Stimulated activated CD8-positive, alpha-beta memory T cell treated with anti-CD3 and anti-CD28 coated beads, Interleukin-15, amount 100 ng/mL, for 4 hours (primary cell): ENCODE data around the gene MRAP.
"Not testable (repeated sequence)": the region's sequence is repeated elsewhere in the genome, so short reads cannot be mapped to it uniquely, and the experiment has no call there.

ENCODE experiments used
- DNase-seq, 2 donors: peaks; one replicate each; pipeline ENCODE4 v3.0.0-alpha.2; 2020; ENCODE audit warnings: low read depth in 2 of 2

The MRAP gene

DNA sequence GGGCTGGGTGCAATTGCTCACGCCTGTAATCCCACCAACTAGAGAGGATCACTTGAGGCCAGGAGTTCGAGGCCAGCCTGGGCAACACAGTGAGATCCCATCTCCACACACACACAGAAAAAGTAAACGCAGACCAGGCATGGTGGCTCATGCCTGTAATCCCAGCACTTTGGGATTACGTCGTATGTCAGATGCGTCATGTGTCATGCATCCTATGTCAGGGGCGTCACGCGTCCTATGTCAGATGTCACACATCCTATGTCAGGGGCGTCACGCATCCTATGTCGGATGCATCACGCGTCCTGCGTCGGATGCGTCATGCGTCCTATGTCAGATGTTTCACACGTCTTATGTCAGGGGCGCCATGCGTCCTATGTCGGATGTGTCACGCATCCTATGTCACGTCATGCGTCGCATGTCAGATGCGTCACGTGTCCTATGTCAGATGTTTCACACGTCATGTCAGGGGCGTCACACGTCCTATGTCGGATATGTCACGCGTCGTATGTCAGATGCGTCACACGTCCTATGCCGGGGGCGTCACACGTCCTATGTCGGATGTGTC, 1.5 kb downstream of the MRAP start:
- DNase-seq = no peak

DNA sequence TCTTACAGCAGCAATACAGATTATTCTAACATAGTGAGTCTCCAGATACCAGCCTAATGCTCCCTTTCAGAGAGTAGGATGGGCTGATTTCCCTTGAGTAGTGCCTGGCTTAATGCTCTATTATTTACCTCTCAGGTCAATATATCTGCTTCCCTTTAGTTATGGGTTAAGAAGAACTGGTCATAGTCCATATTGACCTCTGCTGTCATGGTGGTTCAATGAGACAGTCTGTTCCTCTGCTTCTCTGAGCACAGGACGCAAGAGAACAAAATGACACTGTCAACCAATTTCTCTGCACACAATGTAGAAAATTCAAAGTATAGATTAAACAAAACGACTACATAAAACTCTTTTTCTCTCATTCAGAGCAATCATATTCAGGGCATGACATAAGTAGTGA, 2.9 kb downstream of the MRAP start:
- no peak for DNase-seq

DNA sequence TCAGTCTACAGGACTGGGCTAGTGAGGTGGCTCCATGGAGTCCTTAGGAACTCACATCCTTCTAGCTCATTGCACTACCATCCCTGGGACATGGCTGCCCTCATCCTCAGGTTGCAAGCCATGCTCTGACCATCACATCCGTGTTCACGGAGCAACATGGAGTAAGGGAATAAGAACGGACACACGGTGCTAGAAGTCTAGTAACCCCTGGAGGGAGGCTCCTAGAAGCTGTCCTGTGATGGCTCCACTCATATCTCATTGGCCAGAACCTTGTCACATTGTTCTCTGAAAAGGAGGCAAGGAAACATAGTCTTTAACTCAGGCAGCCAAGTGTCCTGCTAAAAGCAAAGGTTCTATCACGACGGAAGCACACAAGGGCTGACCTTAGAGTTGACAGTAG, 3.9 kb downstream of the MRAP start:
- no peak for DNase-seq

DNA sequence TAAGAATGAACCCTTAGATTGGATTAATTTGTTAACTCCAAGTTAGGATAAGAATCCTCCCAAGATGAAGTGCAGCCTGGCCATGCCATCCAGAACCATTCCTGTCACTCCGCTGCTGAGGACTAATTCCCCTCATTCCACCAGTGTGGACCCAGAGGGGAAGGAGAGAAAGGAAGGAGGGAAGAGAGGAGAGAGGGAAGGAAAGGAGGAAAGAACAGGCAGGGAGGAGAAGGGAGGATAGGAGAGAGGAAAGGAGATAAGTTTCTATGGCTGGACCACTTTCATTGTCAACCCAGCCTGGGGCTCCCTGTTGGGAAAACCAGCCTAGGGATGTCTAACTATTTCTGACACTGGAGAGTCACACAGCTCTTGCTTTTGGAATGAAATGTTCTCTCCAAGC, 4.7 kb downstream of the MRAP start:
- DNase-seq = no peak

DNA sequence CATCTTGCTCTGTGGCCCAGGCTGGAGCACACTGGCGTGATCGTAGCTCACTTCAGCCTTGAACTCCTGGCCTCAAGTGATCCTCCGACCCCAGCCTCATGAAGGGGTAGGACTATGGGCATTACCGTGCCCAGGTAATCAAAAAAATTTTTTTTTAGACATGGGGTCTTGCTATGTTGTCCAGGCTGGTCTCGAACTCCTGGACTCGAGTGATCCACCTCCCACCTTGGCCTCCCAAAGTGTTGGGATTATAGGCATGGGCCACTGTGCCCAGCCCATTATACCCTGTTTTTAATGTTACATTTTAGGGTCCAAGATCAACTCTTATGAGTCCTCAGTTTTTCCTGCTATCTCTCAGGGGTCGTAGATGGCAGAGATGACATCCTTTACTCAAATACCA, 6.3 kb downstream of the MRAP start:
- no peak for DNase-seq

DNA sequence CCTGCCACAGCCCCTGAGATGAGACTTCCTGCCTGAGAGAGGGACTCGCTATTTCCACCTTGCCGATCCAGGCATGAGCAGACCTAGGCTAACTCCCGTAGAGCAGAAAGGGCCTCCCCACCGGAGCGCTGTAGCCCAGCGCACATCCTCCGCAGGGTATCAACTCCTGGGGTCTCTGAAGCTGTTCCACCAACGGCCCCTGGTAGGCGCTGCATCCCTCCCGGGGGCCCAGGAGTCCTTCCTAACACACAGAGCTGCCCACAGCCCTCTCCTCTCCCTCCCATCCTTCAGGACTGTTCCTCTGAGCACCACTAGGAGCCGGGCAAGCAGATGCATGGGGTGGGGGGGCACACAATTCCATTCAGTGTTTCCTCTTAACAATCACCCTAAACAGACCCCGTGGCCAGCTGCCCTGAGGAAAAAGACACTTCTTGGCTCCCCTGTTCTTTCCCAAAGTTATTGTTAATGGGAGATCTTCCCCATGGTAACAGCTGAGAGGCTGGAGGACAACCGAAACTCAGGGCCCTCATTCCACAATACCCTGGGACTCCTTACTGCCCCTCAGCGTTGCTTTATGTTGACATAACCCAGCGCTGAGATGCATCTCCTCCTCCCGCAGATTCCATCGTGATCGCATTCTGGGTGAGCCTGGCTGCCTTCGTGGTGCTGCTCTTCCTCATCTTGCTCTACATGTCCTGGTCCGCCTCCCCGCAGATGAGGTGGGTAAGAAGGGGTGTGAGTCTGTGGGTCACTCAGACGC, 7.5 kb downstream of the MRAP start:
- no peak for DNase-seq

DNA sequence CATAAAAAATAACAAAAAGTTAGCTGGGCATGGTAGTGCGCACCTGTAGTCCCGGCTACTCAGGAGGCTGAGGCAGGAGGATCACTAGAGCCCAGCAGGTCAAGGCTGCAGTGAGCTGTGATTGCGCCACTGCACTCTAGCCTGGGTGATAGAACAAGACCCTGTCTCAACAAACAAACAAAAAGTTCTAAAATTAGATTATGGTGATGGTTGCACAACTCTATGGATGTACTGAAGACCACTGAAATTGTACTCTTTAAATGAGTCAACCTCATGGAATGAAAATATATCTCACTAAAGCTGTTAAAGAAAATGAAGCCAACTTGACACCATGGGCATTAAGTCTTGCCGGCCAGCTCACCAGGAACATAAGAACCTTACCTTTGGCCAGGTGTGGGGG, 9.1 kb downstream of the MRAP start:
- DNase-seq = no peak

DNA sequence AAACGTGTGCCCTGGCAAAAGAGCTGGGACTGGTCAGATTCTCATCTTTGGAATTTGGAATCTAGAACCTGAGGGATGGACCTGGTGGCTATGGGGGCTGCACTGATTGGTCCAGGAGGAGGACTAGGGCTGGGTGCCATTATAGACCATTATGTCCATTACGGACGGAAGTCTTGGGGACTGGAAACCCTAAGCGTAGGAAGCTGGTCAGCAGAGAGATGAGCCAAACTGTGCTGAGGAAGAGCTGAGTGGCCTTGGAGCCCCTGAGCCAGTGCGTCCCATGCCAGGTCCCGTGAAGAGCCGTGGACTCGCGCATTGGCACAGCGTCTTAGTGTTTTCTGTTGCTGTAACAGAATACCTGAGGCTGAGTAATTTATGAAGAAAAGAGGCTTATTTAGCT, 10.0 kb downstream of the MRAP start:
- no peak for DNase-seq

DNA sequence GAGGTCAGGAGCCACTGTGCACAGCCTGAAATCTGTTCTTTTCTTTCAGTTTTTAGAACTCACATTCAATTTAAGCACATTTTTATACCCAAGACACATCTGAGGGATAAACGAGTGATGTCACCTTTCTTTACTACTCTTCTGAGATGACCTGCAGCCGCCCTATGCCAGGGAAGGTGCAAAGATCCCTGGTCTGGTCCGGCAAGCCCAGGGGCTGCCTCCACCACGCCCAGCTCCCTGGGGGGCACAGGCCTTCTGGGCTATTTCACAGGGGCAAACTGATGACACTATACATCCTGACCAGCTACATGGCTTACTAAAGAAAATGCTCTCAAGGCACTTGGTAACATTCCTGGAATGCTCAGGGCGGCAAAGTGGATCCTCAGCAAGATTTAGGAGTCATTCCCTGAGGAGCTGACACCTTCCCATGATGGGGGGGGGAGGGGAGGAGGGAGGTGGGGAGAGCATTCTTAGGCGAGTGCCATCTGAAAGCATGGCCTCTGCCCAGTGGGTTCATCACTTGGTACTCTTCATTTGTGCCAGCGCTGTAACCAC, 11.3 kb downstream of the MRAP start:
- no peak for DNase-seq

DNA sequence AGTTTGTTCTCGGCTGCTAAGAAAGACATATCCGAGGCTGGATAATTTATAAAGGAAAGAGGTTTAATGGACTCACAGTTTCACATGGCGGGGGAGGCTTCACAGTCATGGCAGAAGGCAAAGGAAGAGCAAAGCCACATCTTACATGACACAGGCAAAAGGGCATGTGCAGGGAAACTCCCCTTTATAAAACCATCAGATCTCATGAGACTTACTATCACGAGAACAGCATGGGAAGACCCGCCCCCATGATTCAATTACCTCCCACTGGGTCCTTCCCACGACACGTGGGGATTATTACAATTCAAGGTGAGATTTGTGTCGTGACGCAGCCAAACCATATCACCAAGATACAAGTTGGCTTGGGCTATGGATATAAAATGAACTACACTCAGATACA, 12.3 kb downstream of the MRAP start:
- not testable (repeated sequence) for DNase-seq

DNA sequence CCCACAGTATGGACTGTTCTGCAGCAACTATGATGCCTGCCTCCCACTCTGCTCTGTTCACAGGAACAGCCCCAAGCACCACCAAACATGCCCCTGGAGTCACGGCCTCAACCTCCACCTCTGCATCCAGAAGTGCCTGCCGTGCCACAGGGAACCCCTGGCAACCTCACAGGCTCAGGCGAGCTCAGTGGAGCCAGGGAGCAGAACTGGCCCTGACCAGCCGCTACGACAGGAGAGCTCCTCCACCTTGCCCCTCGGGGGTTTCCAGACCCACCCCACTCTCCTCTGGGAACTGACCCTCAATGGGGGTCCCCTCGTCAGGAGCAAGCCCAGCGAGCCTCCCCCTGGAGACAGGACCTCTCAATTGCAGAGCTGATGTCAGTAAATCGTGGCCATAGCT, 13.0 kb downstream of the MRAP start:
- no peak for DNase-seq

DNA sequence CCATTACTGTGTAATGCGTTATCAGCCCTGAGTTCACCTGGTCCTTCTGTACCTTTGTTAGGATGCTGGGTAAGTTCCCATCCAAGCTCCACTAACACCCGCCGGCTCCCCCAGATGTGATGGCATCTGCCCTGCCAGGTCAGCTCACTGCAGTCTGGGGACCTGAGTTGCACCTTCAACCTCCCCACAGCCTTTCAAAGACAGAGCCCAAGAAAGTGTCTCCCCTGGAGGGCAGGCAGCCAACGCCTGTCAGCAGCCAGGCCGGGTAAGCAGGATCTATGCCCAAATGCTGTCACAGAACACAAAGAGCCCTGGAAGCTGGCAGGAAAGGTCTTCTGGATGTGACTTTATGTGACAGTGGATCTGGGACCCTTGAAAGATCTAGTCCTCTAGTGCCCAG, 13.7 kb downstream of the MRAP start:
- no peak for DNase-seq

DNA sequence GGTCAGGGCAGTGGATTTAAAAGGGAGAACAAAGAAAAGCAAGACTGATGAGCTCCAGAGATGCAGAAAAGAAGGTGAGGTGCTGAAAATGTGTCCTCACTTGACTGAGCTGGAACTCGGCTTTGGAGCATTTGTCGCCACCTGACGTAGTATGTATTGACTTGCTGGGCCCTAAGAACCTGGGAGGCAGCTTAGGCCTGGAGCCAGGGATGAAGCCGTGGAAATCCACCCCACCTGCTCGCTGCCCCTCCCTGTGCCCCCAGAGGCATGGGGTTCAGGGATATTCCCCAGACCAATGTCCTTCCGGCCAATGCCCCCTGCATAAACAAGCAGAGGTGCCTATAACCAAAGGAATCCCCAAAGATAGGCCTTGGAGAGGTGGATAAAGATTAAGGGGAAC, 14.3 kb downstream of the MRAP start:
- DNase-seq = no peak

DNA sequence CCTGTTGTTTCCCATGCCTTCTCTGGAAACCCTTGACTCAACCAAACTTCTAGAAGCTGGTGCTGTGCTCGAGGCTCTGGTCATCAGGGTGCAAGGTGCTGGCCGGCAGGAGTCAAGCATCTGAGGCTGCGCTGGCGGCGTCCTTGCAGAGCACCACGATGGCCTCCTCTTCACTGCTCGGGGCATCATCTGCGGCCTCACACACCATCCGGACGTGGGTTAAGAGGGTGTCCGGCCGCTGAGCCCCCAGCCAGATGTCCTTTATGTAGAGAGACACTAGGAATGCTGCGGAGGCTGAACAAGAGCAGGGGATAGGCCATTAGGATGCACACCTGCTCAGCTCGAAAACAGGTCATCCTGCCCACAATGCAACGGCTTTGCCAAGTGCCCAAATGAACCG, 16.2 kb downstream of the MRAP start:
- DNase-seq = no peak

DNA sequence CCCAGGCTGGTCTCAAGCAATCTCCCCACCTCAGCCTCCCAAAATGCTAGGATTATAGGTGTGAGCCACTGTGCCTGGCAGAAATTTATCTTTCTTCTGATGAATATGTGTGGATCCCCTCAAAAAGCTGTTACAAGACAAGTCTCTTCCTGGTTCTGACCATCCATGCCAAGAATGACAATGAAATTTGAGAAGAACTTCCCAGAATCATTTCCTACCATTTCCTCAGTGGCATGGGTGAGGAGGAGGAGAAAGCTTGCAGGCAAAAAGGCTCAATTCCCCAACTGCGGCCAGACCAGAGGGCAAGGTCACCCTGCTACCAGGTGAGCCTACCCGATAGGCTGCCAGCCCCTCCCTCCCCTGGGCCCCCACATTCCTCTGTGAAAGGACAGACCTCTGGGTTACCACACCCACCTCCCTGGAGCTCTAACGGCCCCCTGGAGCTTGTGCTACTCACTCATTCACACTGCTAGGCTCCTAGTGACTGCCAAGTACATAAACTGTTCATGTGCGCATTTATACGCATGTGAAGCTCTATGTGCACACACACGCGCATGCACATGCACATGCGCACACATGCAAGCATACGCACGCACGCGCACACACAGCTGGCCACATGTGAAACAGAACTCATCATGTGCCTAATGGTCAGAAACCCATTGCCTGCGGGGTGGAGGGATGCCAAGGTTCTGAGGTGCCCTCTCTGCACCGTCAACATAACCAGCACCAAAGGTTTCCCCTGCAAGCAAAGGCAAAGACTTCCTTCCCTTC, 17.0 kb downstream of the MRAP start:
- DNase-seq = no peak

DNA sequence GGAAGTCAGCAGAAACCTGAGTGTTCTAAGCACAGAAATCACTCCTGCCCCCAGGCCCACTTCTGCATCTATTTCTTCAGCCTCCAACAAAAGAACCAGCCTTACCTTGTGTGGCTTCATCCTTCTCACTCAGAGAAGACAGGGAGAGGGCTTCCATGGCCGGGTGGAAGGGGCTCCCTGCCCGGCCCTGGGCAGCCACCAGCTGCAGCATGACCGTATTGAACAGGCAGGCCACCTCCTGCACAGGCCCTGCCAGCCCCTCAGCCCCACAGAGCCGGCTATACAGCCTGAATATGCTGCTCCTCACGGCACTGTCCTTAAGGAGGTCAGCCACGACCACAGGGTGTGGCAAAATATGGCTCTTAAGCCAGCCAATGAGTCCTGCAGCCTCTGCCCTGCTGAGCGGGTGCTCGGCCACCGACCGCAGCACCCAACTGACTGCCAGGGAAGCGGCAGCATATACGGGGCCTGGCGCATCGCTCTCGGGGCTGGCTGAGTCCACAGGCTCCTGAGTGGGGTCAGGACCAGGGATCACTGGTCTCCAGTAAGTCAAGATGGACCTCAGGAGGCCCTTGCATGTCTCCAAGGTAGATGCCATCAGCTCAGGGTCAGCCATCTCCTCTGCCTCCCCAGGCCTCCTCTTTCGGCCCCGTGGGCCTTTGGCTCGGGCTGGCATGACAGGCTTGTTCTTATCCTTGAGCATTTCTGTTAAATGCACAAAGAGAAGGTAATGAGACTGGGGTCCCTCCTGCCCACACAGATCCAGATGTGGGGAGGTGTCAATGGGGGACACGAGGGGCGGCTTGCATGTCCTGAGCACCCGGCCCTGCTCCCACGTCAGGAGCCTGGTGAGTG, 17.9 kb downstream of the MRAP start:
- no peak for DNase-seq

DNA sequence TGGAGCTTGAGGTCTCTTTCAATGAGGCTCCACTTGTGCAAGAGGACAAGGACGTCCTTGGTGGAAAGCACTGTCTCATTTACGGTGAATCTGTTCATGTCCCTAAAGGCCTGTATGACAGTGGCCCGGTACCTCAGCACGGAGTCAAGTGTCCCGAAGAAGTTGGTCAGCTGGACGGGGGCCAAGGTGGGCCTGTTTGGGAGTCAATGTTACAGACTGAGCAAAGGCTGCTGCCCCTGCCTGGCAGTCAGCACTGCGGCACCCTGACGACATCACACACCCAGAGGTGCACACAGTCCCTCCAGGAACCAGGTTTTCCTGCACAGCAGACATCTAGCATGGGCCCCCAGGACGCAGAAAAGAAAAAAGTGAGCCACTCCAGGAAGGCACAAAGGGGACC, 19.1 kb downstream of the MRAP start:
- no peak for DNase-seq

DNA sequence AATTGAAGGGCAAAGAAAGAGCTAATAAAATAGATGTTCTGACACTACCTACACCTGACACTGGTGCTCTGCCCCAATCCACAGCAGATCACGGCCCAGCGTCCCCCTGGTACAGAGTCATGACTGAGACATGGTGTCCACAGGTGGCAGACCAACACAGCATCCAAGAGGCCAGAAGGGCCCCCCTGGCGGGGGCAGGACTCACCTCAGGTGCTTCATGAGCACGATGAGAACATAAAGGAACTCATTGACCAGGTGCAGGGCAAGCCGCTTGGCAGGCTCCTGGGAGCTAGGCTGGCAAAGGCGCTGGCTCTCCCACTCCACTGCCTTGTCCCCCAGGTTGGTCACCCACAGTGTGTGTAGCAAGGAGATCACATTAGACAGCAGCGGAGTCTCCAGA, 20.4 kb downstream of the MRAP start:
- DNase-seq = no peak

DNA sequence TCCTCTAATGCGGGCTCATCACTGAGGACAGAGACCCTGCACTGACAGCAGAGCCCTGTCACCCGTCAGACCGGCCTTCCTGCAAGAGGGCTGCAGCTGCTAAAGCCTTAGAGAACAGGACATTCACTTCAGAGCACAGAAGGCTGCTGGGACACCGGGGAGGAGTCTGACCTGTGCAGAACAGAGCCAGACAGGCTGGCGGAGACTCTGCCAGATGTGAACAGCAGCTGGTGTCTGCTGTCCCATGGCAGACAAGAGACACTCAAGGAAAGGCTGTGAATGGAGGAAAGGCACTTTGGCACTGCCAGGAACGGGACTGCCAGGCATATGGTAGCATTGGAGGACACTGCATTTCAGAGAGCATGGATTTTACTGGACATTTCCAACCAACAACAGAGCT, 21.4 kb downstream of the MRAP start:
- DNase-seq = no peak

DNA sequence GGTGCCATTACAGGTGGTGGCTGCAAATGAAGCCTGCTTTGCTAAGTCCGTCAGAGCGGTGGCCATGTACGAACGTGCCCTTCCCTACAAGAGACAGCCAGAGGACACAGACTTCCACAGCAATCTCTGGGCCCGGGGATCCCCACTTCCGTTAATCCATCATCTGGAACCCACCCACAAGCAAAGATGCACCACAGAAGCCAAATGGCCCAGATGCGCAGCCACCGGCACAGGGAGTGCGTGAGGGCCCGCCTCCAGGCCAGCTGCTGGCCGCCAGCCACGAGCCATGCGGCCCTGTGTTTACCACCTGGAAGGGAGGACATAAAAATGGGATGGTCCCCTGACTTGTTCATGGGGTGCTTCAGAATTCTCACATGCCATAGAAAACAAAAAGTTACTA, 22.1 kb downstream of the MRAP start:
- DNase-seq = no peak

DNA sequence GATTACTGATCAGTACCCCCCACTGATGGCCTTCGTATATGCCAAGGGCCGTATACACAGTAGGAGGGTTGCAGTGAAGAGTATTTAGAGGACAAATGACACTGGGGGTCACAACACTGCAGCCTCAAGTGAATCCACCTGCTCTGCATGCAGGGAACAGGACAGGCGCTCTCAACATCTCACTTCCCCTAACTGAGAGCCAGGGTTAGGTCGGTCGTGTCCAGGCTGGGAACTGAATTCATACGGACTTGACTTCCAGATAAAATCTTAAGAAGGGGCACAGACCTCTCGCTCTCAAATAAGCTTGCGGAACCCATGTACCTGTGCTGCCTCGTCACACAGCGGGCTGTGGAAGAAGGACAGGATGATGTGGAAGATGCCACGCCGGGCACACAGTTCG, 22.8 kb downstream of the MRAP start:
- no peak for DNase-seq

DNA sequence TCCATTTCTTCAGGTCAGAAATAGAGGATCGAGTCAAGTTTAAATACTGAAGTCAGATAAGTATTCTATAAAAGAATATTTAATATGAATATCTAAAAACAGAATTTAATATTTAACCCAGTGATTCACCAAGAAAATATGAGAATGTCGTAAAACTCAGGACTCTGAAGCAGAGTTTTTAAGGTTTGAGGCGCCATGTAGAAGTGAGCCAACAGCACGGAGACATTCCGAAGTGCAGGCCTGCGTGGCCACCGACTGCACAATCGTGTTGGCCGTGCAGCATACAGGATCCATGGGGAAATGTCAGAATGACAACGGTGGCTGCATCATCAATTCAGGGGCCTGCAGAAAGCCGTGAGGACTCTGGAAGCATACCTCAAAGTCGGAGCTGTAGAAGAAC, 23.4 kb downstream of the MRAP start:
- no peak for DNase-seq
